CMK (cell line): Measurements from ENCODE around the gene TMIGD1.

Experiments
- DNase-seq: peaks from one replicate; pipeline ENCODE4 v3.0.0-alpha.2; 2010; ENCODE audit warnings: low read depth

Gene TMIGD1

GRCh38 chr17:30333503-30334360, at the start of gene TMIGD1:
TSS of gene TMIGD1 (minus strand) at chr17:30334057. CDS start at chr17:30332133, 1,924 bp downstream.
- DNase-seq, result no peak

GRCh38 chr17:30382345-30382744, 48.5 kb upstream of the TMIGD1 start:
- no peak for DNase-seq

- DNase-seq, result no peak
These were observed 47.4 kb upstream of the TMIGD1 start for GRCh38 chr17:30381340-30381659.

- no peak for DNase-seq
These were observed 46.9 kb upstream of the TMIGD1 start for GRCh38 chr17:30380643-30381339.

- DNase-seq, result no peak
These were observed 46.1 kb upstream of the TMIGD1 start for GRCh38 chr17:30379903-30380381.

GRCh38 chr17:30379303-30379902, 45.5 kb upstream of the TMIGD1 start:
- no peak for DNase-seq

GRCh38 chr17:30378825-30379302, 45.0 kb upstream of the TMIGD1 start, which contains the start of gene CPD:
TSS of gene CPD (plus strand) at chr17:30378927. CDS start at chr17:30378981, 54 bp downstream.
- peak; percentile 85 for DNase-seq

- no peak for DNase-seq
These were observed 44.5 kb upstream of the TMIGD1 start for GRCh38 chr17:30378241-30378824.

- DNase-seq, result no peak
These were observed 43.9 kb upstream of the TMIGD1 start for GRCh38 chr17:30377574-30378240.

- DNase-seq, result no peak
These were observed 43.0 kb upstream of the TMIGD1 start for GRCh38 chr17:30376621-30377452.

GRCh38 chr17:30375661-30376060, 41.8 kb upstream of the TMIGD1 start:
- no peak for DNase-seq

GRCh38 chr17:30372755-30373154, 38.9 kb upstream of the TMIGD1 start:
- no peak for DNase-seq

- no peak for DNase-seq
These were observed 36.1 kb upstream of the TMIGD1 start for GRCh38 chr17:30369995-30370394.

- no peak for DNase-seq
These were observed 35.3 kb upstream of the TMIGD1 start for GRCh38 chr17:30368912-30369720.

- DNase-seq, result no peak
These were observed 32.7 kb upstream of the TMIGD1 start for GRCh38 chr17:30366536-30366935.

- no peak for DNase-seq
These were observed 29.9 kb upstream of the TMIGD1 start for GRCh38 chr17:30363715-30364202.

- no peak for DNase-seq
These were observed 28.0 kb upstream of the TMIGD1 start for GRCh38 chr17:30361766-30362279.

- DNase-seq, result no peak
These were observed 26.4 kb upstream of the TMIGD1 start for GRCh38 chr17:30360086-30360808.
